Trophoblast cell (in vitro differentiated cells and primary cell): ENCODE results near the gene NIPBL.

Experiments
- DNase-seq, 2 donors: peaks; one replicate each; pipeline ENCODE4 v3.0.0-alpha.2; 2016
- H2AFZ ChIP-seq: 2 replicates; pipeline ENCODE4 v1.6.1; 2013; ENCODE audit warnings: low read length, moderate library complexity, mild to moderate bottlenecking; ENCODE audit not compliant: insufficient read depth, poor library complexity
- H2AK5ac ChIP-seq: 2 replicates; pipeline ENCODE4 v1.6.1; 2013; ENCODE audit warnings: mild to moderate bottlenecking, low read length
- H2BK120ac ChIP-seq: 2 replicates; pipeline ENCODE4 v1.6.1; 2013; ENCODE audit warnings: low read length, mild to moderate bottlenecking, moderate library complexity; ENCODE audit not compliant: insufficient read depth, poor library complexity
- H2BK12ac ChIP-seq: 2 replicates; pipeline ENCODE4 v1.6.1; 2013; ENCODE audit warnings: mild to moderate bottlenecking, low read length, moderate library complexity
- H2BK5ac ChIP-seq: 2 replicates; pipeline ENCODE4 v1.6.1; 2013; ENCODE audit warnings: low read length, low read depth, moderate library complexity, mild to moderate bottlenecking; ENCODE audit not compliant: poor library complexity
- H3K14ac ChIP-seq: 2 replicates; pipeline ENCODE4 v1.6.1; 2013; ENCODE audit warnings: mild to moderate bottlenecking, low read length
- H3K18ac ChIP-seq: 2 replicates; pipeline ENCODE4 v1.6.1; 2013; ENCODE audit warnings: mild to moderate bottlenecking, low read length
- H3K23ac ChIP-seq: 2 replicates; pipeline ENCODE4 v1.6.1; 2013; ENCODE audit warnings: low read length
- H3K27ac ChIP-seq: 2 replicates; pipeline ENCODE4 v1.5.1; 2013; ENCODE audit warnings: low read depth, mild to moderate bottlenecking, inconsistent platforms, low read length, moderate library complexity
- H3K27me3 ChIP-seq: 2 replicates; pipeline ENCODE4 v1.6.1; 2013; ENCODE audit warnings: inconsistent platforms, mild to moderate bottlenecking, low read length, moderate library complexity; ENCODE audit not compliant: insufficient read depth
- H3K36me3 ChIP-seq, 2 experiments: 1 replicate in 1 of 2; 2 replicates in 1 of 2; pipeline ENCODE4 v1.6.1; 2013; ENCODE audit warnings: low read length in 2 of 2, mild to moderate bottlenecking in 2 of 2, moderate library complexity in 1 of 2; ENCODE audit not compliant: insufficient read depth in 2 of 2, control insufficient read depth in 1 of 2
- H3K4ac ChIP-seq: 2 replicates; pipeline ENCODE4 v1.6.1; 2013; ENCODE audit warnings: low read depth, mild to moderate bottlenecking, low read length, moderate library complexity
- H3K4me1 ChIP-seq, 2 experiments: 1 replicate in 1 of 2; 2 replicates in 1 of 2; pipeline ENCODE4 v1.6.1; 2013; ENCODE audit warnings: low read length in 2 of 2, mild to moderate bottlenecking in 2 of 2, moderate library complexity in 1 of 2; ENCODE audit not compliant: insufficient read depth in 2 of 2, control insufficient read depth in 1 of 2
- H3K4me2 ChIP-seq: 2 replicates; pipeline ENCODE4 v1.6.1; 2013; ENCODE audit warnings: inconsistent platforms, mild to moderate bottlenecking, low read length, moderate library complexity
- H3K4me3 ChIP-seq: 2 replicates; pipeline ENCODE4 v1.5.1; 2013; ENCODE audit warnings: mild to moderate bottlenecking, low read depth, low read length, inconsistent platforms
- H3K79me1 ChIP-seq: one replicate; pipeline ENCODE4 v1.6.1; 2013; ENCODE audit warnings: low read length
- H3K79me2 ChIP-seq: 2 replicates; pipeline ENCODE4 v1.6.1; 2013; ENCODE audit warnings: low read length, mild to moderate bottlenecking; ENCODE audit not compliant: control insufficient read depth, insufficient read depth, poor library complexity
- H3K9ac ChIP-seq: 2 replicates; pipeline ENCODE4 v1.6.1; 2013; ENCODE audit warnings: mild to moderate bottlenecking, low read length
- H3K9me3 ChIP-seq: 2 replicates; pipeline ENCODE4 v1.6.1; 2013; ENCODE audit warnings: low read depth, mild to moderate bottlenecking, control low read depth, inconsistent platforms, low read length; ENCODE audit not compliant: insufficient read depth
- H4K12ac ChIP-seq: 2 replicates; pipeline ENCODE4 v1.6.1; 2013; ENCODE audit warnings: low read depth, mild to moderate bottlenecking, low read length, moderate library complexity
- H4K8ac ChIP-seq: 2 replicates; pipeline ENCODE4 v1.6.1; 2013; ENCODE audit warnings: low read depth, mild to moderate bottlenecking, low read length, moderate library complexity
- H4K91ac ChIP-seq: one replicate; pipeline ENCODE4 v1.6.1; 2013; ENCODE audit warnings: low read depth, mild to moderate bottlenecking, low read length, moderate library complexity
- WGBS: extraction: QIAGEN DNeasy Blood & Tissue Kit; methylation state at CpG from one replicate; pipeline ENCODE4 v1.1.7; 2013; ENCODE audit warnings: missing lambda C conversion rate; ENCODE audit not compliant: insufficient read length, insufficient coverage; ENCODE audit errors: extremely low coverage; 5-methylcytosine and 5-hydroxymethylcytosine counted together

The NIPBL gene

GRCh38 chr5:36902353-36902752, 25.8 kb downstream of the NIPBL start:
- Histone ChIP-seq H2BK120ac (no peak overlapping the region), H2BK12ac (no peak overlapping the region), H3K4ac (peak overlapping the region; percentile 10), H4K91ac (no peak overlapping the region), H3K4me3 (no peak overlapping the region), H3K14ac (no peak overlapping the region), H3K79me2 (no peaks in the 10 kb centered on the region), H4K12ac (no peak overlapping the region), H3K79me1 (no peaks in the 10 kb centered on the region), H4K8ac (no peak overlapping the region), H2BK5ac (no peak overlapping the region), H3K9me3 (no peaks in the 10 kb centered on the region), H2AFZ (no peak overlapping the region), H3K27ac (no peak overlapping the region), H3K18ac (no peak overlapping the region), H3K36me3 (no peaks in the 10 kb centered on the region), H3K4me2 (no peak overlapping the region), H3K27me3 (no peaks in the 10 kb centered on the region), H3K23ac (no peak overlapping the region), H3K4me1 (no peaks in the 10 kb centered on the region), H2AK5ac (no peak overlapping the region), H3K9ac (no peak overlapping the region)
- no CpG with 5 or more reads among the region's 1 CpG for WGBS
- DNase-seq: no peak

GRCh38 chr5:36904677-36905076, 28.1 kb downstream of the NIPBL start:
- Histone ChIP-seq H3K23ac (no peak overlapping the region), H3K79me2 (no peaks in the 10 kb centered on the region), H4K12ac (no peak overlapping the region), H2BK120ac (no peak overlapping the region), H4K8ac (no peak overlapping the region), H2AK5ac (no peak overlapping the region), H3K18ac (no peak overlapping the region), H2BK12ac (no peak overlapping the region), H3K79me1 (no peaks in the 10 kb centered on the region), H3K9me3 (no peaks in the 10 kb centered on the region), H3K9ac (no peak overlapping the region), H3K4me1 (no peaks in the 10 kb centered on the region), H3K4me2 (no peak overlapping the region), H3K4ac (peak overlapping the region; percentile 91), H4K91ac (no peak overlapping the region), H2BK5ac (no peak overlapping the region), H3K14ac (no peak overlapping the region), H3K4me3 (no peak overlapping the region), H3K36me3 (no peaks in the 10 kb centered on the region), H3K27me3 (no peaks in the 10 kb centered on the region), H3K27ac (no peak overlapping the region), H2AFZ (no peak overlapping the region)
- DNase-seq: peak; percentile 24 to 78
- WGBS: no CpG with 5 or more reads among the region's 2 CpGs

- Histone ChIP-seq H2BK120ac (no peak overlapping the region), H2AK5ac (no peak overlapping the region), H2BK5ac (no peak overlapping the region), H3K9ac (no peak overlapping the region), H3K27me3 (no peaks in the 10 kb centered on the region), H3K4ac (no peak overlapping the region), H3K14ac (no peak overlapping the region), H3K23ac (no peak overlapping the region), H3K79me2 (no peaks in the 10 kb centered on the region), H4K8ac (no peak overlapping the region), H3K79me1 (no peaks in the 10 kb centered on the region), H3K36me3 (no peaks in the 10 kb centered on the region), H3K4me1 (no peaks in the 10 kb centered on the region), H2BK12ac (no peak overlapping the region), H3K27ac (no peak overlapping the region), H3K18ac (no peak overlapping the region), H3K4me2 (no peak overlapping the region), H4K91ac (no peak overlapping the region), H4K12ac (no peak overlapping the region), H2AFZ (no peak overlapping the region), H3K4me3 (no peak overlapping the region), H3K9me3 (no peaks in the 10 kb centered on the region)
- WGBS: no CpG with 5 or more reads among the region's 2 CpGs
- DNase-seq: no peak
Observed at GRCh38 chr5:36908544-36909260, 32.1 kb downstream of the NIPBL start.

- Histone ChIP-seq H3K27me3 (no peaks in the 10 kb centered on the region), H3K4me3 (no peak overlapping the region), H4K12ac (no peak overlapping the region), H3K79me2 (no peaks in the 10 kb centered on the region), H2BK5ac (no peak overlapping the region), H3K9ac (no peak overlapping the region), H3K14ac (no peak overlapping the region), H3K4ac (no peak overlapping the region), H3K23ac (no peak overlapping the region), H3K18ac (no peak overlapping the region), H3K4me2 (no peak overlapping the region), H3K27ac (no peak overlapping the region), H2AFZ (no peak overlapping the region), H3K36me3 (no peaks in the 10 kb centered on the region), H2BK120ac (no peak overlapping the region), H3K4me1 (no peaks in the 10 kb centered on the region), H2BK12ac (no peak overlapping the region), H3K9me3 (no peaks in the 10 kb centered on the region), H3K79me1 (no peaks in the 10 kb centered on the region), H4K8ac (no peak overlapping the region), H4K91ac (no peak overlapping the region), H2AK5ac (no peak overlapping the region)
- no peak for DNase-seq
Observed at GRCh38 chr5:36915653-36916052, 39.1 kb downstream of the NIPBL start.
